HG03460 (cell line): ENCODE results near the gene KCNN4.
"Not testable (repeated sequence)": the region's sequence is repeated elsewhere in the genome, so short reads cannot be mapped to it uniquely, and the experiment has no call there.

ENCODE experiments used
- ATAC-seq: cut with Tn5 transposase; IDR thresholded peaks from one replicate; pipeline ENCODE4 v1.9.1; 2021; ENCODE audit not compliant: unreplicated experiment

Gene KCNN4

DNA sequence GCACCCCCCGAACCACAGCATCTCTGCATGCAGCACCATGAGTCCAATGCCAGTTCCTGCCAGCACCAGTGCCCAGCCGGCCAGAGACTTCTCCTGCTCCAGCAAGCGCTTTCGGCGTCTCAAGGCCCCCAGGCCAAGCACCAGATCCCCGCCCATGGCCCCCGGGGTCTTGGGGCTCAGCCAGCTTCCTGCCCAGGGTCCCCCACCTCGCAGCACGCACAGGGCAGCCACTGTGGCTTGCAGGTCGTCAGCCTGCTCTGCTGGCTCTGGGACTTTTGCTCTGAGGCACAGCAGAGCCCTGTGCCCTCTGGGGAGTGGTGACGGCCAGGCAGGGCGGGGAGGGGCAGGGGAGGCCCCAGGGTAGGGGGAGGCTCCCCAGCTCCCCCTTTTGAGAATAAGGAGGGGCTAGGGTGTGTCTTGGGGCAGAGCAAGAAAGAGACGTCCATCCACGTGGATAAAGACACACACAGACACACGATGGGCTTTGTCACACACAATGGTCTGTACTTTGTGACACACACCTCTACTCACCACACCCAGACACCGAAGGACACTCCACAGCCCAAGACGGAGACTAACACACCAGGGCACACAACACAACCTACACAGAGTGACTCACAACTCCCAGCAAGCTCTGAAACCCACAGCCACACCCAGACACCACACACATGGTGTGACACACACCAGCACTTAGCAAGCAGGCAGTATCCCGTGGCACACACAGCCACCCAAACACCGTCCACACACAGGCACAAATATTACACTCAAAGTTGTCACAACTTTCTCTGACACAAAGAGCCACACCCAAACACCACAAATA lies at the start of gene KCNN4:
KCNN4 (minus strand) TSS at position 268 of the 820 bp plus-strand sequence; CDS start at position 156, 112 bp downstream.
- no peak for ATAC-seq

DNA sequence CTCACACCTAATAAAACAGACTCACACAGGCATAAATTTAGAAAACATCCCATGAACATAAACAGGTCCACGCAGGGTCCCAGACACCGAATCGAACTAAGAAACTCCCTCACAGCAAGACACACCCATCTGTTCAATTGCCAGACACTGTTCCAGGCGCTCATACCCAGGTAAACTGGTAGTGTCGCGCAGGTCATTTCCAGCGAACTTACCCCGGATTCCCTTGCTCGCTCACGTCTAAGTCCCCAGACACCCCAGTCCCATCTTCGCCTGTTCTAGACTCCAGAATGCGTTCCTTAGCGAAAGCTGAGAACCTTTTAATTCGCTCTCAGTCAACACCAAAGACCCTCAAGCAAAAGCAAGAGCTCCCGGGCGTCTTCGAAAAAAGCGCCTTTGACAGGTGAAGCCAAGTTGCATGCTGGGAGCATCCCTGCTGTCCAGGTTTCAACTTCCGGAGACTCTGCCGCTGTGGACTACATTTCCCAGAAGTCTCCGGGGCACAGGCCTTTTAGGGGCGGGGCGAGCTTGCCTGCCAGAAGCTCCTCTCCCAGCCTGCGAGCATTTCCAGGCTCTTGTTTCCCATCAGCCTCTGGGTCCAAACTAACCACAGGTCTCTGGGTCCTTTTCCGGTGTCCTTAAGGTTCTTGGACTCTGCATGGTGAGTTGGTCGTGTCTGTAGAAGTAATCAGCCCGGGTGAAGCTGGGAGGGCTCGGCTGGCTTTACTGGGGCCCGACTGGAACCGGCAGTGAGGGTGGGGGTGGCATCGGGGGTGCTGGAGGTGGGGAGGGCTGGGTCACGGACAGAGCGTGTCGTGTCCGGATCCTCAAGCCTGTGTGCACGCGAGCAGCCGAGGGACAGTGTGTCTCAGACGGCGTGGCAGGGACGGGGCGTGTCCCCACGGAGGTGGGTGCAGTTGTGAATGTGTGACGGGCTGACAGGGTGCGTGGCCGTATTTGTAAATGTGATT lies 46.3 kb upstream of the KCNN4 start, which contains the start of gene ZNF283:
ZNF283 (plus strand) TSS at position 535 of the 968 bp plus-strand sequence. CDS start 6,184 bp downstream, outside the sequence.
- ATAC-seq, result peak; percentile 84

DNA sequence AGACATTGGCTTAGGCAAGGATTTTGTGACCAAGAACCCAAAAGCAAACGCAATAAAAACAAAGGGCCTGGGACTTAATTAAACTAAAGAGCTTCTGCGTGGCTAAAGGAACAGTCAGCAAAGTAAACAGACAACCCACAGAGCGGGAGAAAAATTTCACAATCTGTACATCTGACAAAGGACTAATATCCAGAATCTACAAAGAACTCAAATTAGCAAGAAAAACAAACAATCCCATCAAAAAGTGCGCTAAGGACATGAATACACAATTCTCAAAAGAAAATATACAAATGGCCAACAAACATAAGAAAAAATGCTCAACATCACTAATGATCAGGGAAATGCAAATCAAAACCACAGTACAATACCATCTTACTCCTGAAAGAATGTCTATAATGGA lies 43.8 kb upstream of the KCNN4 start:
- not testable (repeated sequence) for ATAC-seq

DNA sequence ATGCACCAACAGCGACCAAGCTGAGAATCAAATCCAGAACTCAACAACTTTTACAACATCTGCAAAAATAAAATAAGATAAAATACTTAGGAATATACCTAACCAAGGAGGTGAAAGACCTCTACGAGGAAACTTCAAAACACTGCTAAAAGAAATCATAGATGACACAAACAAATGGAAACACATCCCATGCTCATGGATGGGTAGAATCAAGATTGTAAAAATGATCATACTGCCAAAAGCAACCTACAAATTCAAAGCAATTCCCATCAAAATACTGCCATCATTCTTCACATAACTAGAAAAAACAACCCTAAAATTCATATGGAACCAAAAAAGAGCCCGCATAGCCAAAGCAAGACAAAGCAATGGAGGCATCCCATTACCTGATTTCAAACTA lies 43.1 kb upstream of the KCNN4 start:
- not testable (repeated sequence) for ATAC-seq

DNA sequence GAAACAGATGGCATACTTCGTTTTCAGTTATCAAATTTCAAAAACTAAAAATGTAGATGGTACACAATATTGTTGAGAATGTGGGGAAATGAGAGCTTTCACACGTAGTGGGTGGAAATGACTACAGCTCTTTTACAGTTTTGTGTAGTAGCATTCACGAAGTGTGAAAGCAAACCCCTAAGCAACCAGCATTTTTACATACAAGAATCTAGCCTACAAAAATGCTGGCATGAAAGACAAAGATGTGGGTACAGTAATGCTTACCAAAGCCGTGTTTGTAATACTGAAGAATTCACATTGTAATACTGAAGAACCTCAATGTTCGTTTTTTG lies 40.1 kb upstream of the KCNN4 start:
- ATAC-seq, result no peak

GRCh38 chr19:43820098-43820883 lies 39.5 kb upstream of the KCNN4 start:
- ATAC-seq, result no peak

DNA sequence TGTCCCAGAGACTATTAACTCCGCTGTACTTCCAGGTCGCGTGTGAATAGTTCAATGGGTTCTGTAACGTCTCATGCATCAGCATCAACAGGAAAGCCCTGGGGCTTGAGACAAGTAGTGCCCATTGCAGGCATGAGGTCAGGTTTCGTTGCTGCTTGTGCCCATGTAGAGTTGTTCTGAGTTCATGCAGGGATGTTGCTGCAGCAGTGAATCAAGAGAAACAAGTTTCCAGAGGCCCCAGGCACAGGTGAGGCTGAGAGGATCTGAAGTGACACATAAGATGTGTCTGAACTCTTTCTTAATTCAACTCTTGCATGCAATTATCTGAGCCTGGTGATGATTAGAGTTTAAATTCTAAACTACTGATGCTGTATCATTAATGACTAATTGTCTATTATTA lies 37.7 kb upstream of the KCNN4 start:
- ATAC-seq, result no peak

DNA sequence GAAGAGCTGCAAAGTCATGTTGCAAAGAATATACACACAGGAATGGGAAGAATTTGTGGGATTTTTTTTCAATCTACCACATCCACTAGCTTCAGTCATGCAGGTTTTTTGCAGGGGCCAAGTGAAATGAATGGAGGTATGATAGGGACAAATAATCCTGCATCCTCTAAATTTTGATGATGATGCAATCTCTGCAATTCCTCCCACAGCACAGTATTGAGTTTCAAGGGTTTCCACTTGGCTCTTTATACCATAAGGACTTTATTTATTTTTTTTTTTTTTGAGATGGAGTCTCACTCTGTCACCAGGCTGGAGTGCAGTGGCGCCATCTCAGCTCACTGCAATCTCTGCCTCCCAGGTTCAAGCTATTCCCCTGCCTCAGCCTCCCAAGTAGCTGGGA lies 36.7 kb upstream of the KCNN4 start:
- not testable (repeated sequence) for ATAC-seq

DNA sequence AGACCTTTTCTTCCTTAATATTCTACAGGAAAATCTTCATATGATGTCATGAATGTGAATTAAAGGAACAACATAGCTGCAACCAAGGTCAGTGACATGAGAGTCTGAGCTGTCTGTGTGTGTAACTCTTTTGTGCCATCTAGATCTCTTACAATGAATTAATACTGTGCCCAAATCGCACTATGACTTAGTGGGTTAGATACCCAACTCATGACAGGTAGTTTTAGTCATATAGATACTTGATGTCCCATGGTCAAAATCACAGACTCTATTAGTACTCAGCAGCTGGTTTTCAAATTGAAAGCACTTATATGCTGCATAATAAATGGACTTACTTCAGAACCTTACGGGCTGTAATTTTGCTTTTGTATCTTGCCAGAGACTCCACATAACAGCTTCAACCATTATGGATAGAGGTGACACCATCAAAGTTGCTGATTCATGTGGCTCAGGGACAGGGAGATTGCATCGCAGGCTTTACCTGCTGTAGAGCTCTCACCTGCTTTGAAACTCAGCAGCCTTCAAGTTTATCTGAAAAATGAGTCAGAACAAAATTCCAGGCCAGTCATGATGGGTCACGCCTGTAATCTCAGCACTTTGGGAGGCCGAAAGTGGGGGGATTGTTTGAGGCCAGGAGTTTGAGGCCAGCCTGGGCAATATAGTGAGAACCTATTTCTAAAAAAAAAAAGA lies 34.0 kb upstream of the KCNN4 start:
- no peak for ATAC-seq

DNA sequence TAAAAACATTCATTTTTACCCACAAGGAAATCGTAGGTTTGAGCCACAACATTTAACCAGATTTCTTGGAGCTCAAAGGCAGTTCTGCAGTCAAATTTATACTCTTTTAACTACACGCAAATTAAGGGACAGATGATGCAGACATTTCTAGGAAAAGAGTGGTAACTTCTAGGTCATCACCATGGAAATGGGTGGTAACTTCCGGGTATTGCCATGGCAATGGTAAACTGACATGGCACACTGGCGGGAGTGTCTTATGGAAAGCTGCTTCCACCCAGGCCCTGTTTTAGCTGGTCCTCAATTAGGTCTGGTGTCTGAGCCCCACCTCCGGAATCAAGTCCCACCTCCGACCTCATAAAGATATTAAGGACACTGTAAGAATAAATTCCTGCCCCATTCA lies 31.9 kb upstream of the KCNN4 start:
- ATAC-seq, result no peak

- no peak for ATAC-seq
Measured at GRCh38 chr19:43812259-43812658, 31.5 kb upstream of the KCNN4 start.

- ATAC-seq, result no peak
Measured at GRCh38 chr19:43811837-43812236, 31.1 kb upstream of the KCNN4 start.

GRCh38 chr19:43809762-43810696 lies 29.3 kb upstream of the KCNN4 start:
- ATAC-seq, result no peak

DNA sequence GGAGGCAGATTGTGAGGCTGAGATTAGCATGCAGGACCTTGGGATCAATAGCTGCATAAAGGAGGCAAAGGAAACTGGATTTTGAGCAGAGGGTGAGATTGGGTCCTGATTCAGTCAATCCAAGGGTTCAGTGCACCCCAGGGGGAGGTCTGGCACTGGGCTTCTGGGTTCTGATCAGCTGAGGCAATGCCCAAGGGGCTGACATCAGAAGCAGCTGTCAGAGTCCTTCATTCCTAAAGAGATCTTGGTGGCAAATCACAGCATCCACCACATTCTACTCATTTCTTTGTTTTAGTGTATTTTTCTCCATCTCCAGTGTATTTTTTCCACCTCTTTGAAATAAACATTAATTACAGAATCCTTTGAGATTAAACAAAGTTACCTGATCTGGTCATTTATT lies 26.9 kb upstream of the KCNN4 start:
- no peak for ATAC-seq

DNA sequence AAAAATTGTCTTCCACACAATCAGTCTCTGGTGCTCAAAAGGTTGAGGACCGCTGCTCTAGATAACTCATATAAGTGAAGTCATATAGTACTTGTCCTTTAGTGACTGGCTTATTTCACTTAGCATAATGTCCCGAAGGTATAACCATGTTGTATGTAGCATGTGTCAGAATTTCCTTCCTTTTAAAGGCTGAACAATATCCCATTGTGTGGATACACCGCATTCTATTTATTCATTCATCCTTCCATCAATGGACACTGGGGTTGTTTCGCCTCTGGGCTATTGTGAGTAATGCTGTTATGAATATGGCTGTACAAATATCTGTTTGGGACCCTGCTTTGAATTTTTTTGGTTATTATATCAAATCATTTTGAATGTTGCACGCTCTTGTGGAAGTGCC lies 26.1 kb upstream of the KCNN4 start:
- no peak for ATAC-seq

DNA sequence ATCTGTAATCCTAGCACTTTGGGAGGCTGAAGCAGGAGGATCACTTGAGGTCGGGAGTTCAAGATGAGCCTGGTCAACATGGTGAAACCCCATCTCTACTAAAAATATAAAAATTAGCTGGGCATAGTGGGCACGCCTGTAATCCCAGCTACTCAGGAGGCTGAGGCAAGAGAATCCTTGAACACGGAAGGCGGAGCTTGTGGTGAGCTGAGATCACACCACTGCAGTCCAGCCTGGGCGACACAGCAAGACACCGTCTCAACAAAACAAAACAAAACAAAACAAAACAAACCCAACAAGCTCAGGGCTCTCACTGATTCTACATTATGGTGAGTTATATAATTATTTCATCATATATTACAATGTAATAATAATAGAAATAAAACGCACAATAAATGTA lies 25.6 kb upstream of the KCNN4 start:
- ATAC-seq, result not testable (repeated sequence)

- no peak for ATAC-seq
Measured at GRCh38 chr19:43804432-43804831, 23.7 kb upstream of the KCNN4 start.

DNA sequence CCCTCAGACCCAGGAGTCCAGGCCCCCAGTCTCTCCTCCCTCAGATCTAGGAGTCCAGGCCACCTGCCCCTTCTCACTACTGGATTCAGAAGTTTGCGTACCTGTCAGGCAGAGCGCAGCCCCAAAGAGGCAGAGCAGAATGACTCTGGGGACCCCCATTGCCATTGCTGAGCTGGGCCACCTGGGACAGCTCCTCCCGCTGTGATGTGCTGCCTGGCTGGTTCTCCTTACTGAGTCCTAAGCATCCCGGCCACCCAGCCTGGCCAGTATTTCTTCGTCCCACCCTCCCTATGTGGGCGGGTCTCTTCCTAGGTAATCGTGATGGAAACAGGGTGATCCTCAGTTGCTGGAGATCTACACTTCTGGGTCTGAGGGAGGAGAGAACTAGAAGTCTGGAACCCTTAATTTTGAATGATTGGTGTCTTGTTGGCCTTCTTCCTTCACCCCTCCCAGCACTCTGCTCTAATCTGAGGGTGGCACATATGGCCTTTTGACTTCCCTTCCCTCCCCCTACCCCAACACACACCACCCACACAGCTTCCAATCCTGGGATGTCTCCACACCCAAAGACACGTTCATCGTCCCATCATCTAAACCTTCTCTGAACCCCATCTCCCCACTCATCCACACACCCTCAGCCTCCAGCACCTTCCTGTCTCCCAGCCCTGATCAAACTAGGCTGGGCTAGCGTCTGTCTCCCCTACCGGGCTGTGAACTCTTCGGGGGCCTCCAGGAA lies 21.6 kb upstream of the KCNN4 start, which contains the start of gene LYPD5:
LYPD5 (minus strand) TSS at position 232 of the 736 bp plus-strand sequence; CDS start at position 165, 67 bp downstream.
- ATAC-seq, result no peak
